Measurements from ENCODE around the gene NUP160.
"Not testable (repeated sequence)": the region's sequence is repeated elsewhere in the genome, so short reads cannot be mapped to it uniquely, and the experiment has no call there.

Gene NUP160

DNA sequence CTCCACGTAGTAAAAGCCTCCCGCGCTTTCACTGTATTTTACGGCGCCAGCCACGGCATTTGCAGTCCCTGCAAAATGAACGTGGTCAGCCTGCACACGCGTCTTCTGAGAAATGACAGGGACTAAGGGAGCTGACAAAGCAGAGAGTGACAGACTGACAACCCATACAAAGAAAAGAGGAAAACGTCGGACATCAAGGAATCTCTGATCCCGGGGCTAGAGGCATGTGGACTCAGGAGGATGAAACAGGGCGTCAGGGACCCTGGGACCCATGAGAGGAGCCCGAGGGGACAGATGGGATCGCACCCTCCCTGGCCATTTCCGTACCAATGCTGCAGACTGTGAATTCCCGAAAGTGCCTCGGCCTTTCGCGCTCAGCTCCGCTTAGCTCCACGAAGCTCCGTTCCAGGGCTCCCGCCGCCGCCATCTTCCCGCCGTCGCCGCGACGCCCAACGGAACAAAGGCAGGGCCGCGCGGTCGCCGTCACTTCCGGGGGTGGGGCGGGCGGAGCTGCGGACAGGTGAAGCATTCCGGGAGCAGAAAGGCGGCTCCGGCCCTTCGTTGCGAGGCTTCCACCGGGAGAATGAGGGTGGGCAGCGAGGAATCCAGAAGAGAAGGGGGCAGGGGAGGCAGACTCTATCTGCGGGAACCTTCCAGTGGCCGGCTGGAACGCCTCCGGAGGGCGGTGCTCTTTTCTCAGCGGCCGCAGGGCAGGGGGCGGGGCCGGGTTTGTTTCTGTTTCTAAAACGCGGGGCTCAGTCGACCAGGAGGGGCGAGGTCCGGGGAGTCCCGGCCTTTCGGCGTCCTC, at the start of gene NUP160:
Gene NUP160 (minus strand): TSS at position 459 of the 808 bp plus-strand sequence. CDS start 32 bp downstream, at position 427.
- Histone ChIP-seq H3K27ac (peak within 1 kb of the TSS; percentile 86), H3K9me3 (ENCODE audit: low read depth, low read length) (no peaks in the 10 kb centered on the region), H3K4me3 (peak within 1 kb of the TSS; percentile 94), H3K36me3 (ENCODE audit: insufficient read depth, low read length) (peaks cover 41% of the 10 kb centered on the region), H3K9ac (ENCODE audit: insufficient read length) (peak within 1 kb of the TSS; percentile 92)
- DNase-seq (ENCODE audit: low read depth, low spot score), result no peak
- TF ChIP-seq EZH2 (IDR thresholded peaks at IDR 0.05), result no peak
- TF ChIP-seq POLR2AphosphoS5 (IDR thresholded peaks at IDR 0.05; ENCODE audit: borderline replicate concordance, low read depth, low read length), result peak; percentile 98

DNA sequence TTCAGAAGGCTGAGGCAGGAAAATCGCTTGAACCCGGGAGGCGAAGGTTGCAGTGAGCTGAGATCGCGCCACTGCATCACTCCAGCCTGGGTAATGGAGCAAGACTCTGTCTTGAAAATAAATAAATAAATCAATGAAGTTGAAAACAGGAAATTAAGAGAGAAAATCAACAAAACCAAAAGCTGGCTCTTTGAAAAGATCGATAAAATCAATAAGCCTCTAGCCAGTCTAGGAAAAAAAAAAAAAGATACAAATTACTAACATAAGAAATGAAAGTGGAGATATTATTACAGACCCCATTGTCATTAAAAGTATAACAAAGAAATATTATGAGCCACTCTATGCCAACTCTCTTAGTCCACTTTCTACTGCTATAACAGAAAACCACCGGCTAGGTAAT, 48.0 kb upstream of the NUP160 start:
- no peak overlapping the region for H3K4me3 ChIP-seq
- no peak overlapping the region for H3K9ac ChIP-seq (ENCODE audit: insufficient read length)
- H3K36me3 ChIP-seq (ENCODE audit: insufficient read depth, low read length), result no peaks in the 10 kb centered on the region
- no peaks in the 10 kb centered on the region for H3K9me3 ChIP-seq (ENCODE audit: low read depth, low read length)
- TF ChIP-seq POLR2AphosphoS5 (IDR thresholded peaks at IDR 0.05; ENCODE audit: borderline replicate concordance, low read depth, low read length) (no peak), FOXP2 (optimal IDR thresholded peaks at IDR 0.05; ENCODE audit: control extremely low read depth, extremely low read length, insufficient read depth) (no peak), EZH2 (IDR thresholded peaks at IDR 0.05) (no peak)
- no peak overlapping the region for H3K27ac ChIP-seq
- DNase-seq (ENCODE audit: low read depth, low spot score), result no peak

- no peak for DNase-seq (ENCODE audit: low read depth, low spot score)
- Histone ChIP-seq H3K9ac (ENCODE audit: insufficient read length) (no peak overlapping the region), H3K9me3 (ENCODE audit: low read depth, low read length) (no peaks in the 10 kb centered on the region), H3K36me3 (ENCODE audit: insufficient read depth, low read length) (no peaks in the 10 kb centered on the region), H3K27ac (no peak overlapping the region), H3K4me3 (no peak overlapping the region)
- TF ChIP-seq POLR2AphosphoS5 (IDR thresholded peaks at IDR 0.05; ENCODE audit: borderline replicate concordance, low read depth, low read length) (no peak), FOXP2 (optimal IDR thresholded peaks at IDR 0.05; ENCODE audit: control extremely low read depth, extremely low read length, insufficient read depth) (no peak), EZH2 (IDR thresholded peaks at IDR 0.05) (no peak)
These were observed 46.9 kb upstream of the NUP160 start for GRCh38 chr11:47895035-47895434.

GRCh38 chr11:47892546-47893276, 44.6 kb upstream of the NUP160 start:
- H3K9ac ChIP-seq (ENCODE audit: insufficient read length); H3K9me3 ChIP-seq (ENCODE audit: low read depth, low read length); DNase-seq (ENCODE audit: low read depth, low spot score); H3K27ac ChIP-seq; H3K36me3 ChIP-seq (ENCODE audit: insufficient read depth, low read length); H3K4me3 ChIP-seq: not testable (repeated sequence)

DNA sequence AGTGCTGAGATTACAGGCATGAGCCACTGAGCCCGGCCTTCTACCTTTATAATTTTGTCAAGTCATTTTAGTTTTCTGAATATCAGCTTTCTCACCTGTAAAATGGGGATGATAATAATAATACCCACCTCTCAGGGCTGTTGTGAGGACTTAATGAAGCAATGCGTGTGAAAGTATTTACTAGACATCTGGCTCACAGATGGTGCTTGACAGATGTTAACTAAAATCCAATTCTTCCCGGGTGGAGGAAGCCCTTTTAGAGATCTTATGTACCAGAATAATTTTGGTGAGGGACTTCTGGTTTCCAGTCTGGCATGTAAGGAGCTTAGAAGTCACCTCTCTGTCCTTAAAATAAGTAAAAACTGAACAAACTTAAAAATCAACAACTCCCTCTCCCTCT, 43.7 kb upstream of the NUP160 start:
- no peak for TF ChIP-seq POLR2AphosphoS5 (IDR thresholded peaks at IDR 0.05; ENCODE audit: borderline replicate concordance, low read depth, low read length)
- TF ChIP-seq EZH2 (IDR thresholded peaks at IDR 0.05), result no peak
- Histone ChIP-seq H3K9ac (ENCODE audit: insufficient read length) (no peak overlapping the region), H3K27ac (no peak overlapping the region)

DNA sequence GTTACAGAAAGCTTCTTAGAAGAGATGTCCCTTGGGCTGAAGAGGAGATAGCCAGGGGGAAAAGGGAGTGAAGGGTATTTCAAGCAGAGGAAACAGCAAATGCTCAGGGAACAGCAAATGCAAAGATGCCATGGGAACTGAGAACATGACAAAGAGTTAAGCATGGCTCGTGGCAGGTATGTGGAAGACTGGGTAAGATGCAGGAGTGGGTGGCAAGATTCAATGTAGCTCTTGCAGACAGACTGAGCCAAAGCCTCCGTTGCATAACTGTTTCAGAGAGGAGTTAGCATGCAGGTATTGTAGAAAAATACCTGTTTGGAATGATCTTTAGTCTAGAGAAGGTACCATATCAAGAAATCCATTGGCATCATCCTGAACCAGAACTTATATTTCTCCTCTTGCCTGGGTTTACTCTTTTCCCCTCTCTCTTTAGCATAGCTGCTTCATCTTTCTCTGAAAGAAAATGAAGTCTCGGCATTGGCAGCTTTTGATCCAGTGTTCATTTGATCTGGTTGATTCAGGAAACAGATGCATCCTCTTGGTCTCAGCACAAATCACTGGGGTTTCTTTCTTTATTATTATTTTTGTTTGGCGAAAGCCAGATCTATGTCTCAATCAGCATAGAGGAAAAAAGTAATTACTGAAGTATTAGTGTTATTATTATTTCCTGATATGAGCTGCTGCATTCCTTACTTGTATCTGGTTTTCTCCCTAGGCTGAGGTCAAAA, 41.7 kb upstream of the NUP160 start:
- no peak for TF ChIP-seq POLR2AphosphoS5 (IDR thresholded peaks at IDR 0.05; ENCODE audit: borderline replicate concordance, low read depth, low read length)
- no peak for TF ChIP-seq EZH2 (IDR thresholded peaks at IDR 0.05)
- no peak for TF ChIP-seq FOXP2 (optimal IDR thresholded peaks at IDR 0.05; ENCODE audit: control extremely low read depth, extremely low read length, insufficient read depth)
- no peak overlapping the region for H3K27ac ChIP-seq
- DNase-seq (ENCODE audit: low read depth, low spot score), result no peak

More for the DNA sequence above, 43.7 kb upstream of the NUP160 start:
- no peaks in the 10 kb centered on the region for H3K9me3 ChIP-seq (ENCODE audit: low read depth, low read length)
- no peak overlapping the region for H3K4me3 ChIP-seq
- DNase-seq (ENCODE audit: low read depth, low spot score), result no peak
- no peaks in the 10 kb centered on the region for H3K36me3 ChIP-seq (ENCODE audit: insufficient read depth, low read length)

GRCh38 chr11:47887910-47888569, 39.9 kb upstream of the NUP160 start:
- Histone ChIP-seq H3K4me3 (no peak overlapping the region), H3K9ac (ENCODE audit: insufficient read length) (no peak overlapping the region), H3K36me3 (ENCODE audit: insufficient read depth, low read length) (no peaks in the 10 kb centered on the region), H3K9me3 (ENCODE audit: low read depth, low read length) (no peaks in the 10 kb centered on the region), H3K27ac (no peak overlapping the region)
- TF ChIP-seq POLR2AphosphoS5 (IDR thresholded peaks at IDR 0.05; ENCODE audit: borderline replicate concordance, low read depth, low read length), result no peak
- TF ChIP-seq FOXP2 (optimal IDR thresholded peaks at IDR 0.05; ENCODE audit: control extremely low read depth, extremely low read length, insufficient read depth), result no peak
- no peak for TF ChIP-seq EZH2 (IDR thresholded peaks at IDR 0.05)
- no peak for DNase-seq (ENCODE audit: low read depth, low spot score)

More for the DNA sequence above, 41.7 kb upstream of the NUP160 start:
- Histone ChIP-seq H3K36me3 (ENCODE audit: insufficient read depth, low read length) (no peaks in the 10 kb centered on the region), H3K9me3 (ENCODE audit: low read depth, low read length) (no peaks in the 10 kb centered on the region), H3K4me3 (no peak overlapping the region), H3K9ac (ENCODE audit: insufficient read length) (no peak overlapping the region)

GRCh38 chr11:47886096-47886495, 37.9 kb upstream of the NUP160 start:
- H3K9me3 ChIP-seq (ENCODE audit: low read depth, low read length), result no peaks in the 10 kb centered on the region
- no peak for DNase-seq (ENCODE audit: low read depth, low spot score)
- TF ChIP-seq FOXP2 (optimal IDR thresholded peaks at IDR 0.05; ENCODE audit: control extremely low read depth, extremely low read length, insufficient read depth), result no peak
- TF ChIP-seq EZH2 (IDR thresholded peaks at IDR 0.05), result no peak
- TF ChIP-seq POLR2AphosphoS5 (IDR thresholded peaks at IDR 0.05; ENCODE audit: borderline replicate concordance, low read depth, low read length), result no peak
- no peak overlapping the region for H3K4me3 ChIP-seq
- no peak overlapping the region for H3K9ac ChIP-seq (ENCODE audit: insufficient read length)
- no peak overlapping the region for H3K27ac ChIP-seq
- no peaks in the 10 kb centered on the region for H3K36me3 ChIP-seq (ENCODE audit: insufficient read depth, low read length)

- not testable (repeated sequence) for H3K9ac ChIP-seq (ENCODE audit: insufficient read length); H3K36me3 ChIP-seq (ENCODE audit: insufficient read depth, low read length); H3K4me3 ChIP-seq; H3K9me3 ChIP-seq (ENCODE audit: low read depth, low read length); H3K27ac ChIP-seq; DNase-seq (ENCODE audit: low read depth, low spot score)
These were observed 34.3 kb upstream of the NUP160 start for GRCh38 chr11:47882437-47882836.

All from SK-N-MC (cell line).